ENCODE results near the gene PTPRT. TPM values are rescaled to one million over a fixed set of nuclear protein-coding genes. Genes with fewer than 3 reads are reported as not detected.

The PTPRT gene
- total and polyA plus RNA-seq, 10 of the 15 experiments (the other 5 are each of a cell fraction or from before 2014, with no cell fraction given) = not detected

DNA sequence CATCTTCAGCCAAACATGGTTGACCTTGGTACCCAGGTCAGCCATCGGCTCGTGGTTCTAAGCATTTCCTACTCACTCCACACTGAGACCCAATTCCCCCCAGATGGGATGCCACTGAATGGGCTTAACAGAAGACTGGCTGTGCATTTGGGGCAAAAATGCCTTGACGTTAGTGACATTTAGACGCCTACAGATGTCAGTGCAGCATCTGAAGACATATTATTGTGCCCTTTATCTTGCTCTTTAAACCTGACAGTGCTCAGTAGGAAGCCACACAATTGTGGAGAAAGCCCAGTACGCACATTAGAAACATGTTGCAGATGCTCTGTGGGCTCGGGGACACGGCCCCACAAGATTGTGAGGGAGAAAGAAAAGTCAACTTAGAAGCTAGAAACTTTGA is 414.7 kb downstream of the PTPRT start:
- DNase-seq (ENCODE audit: low read depth, low spot score) (no peak), FAIRE-seq (no peak), ATAC-seq (no peak)
- H3K27me3 ChIP-seq (replicated peaks in 1 of 2; ENCODE audit: control insufficient read depth in 2 of 2, insufficient read depth in 2 of 2, low read length in 1 of 2) = no peaks in the 10 kb centered on the region
- H3K4me3 ChIP-seq = no peak overlapping the region
- SMC1A ChIA-PET (ENCODE audit: uncharacterized antibody, unreplicated experiment) = no interaction called here
- no peaks in the 10 kb centered on the region for H3K79me2 ChIP-seq (ENCODE audit: control insufficient read depth, insufficient read depth, low read length)
- H4K20me1 ChIP-seq (ENCODE audit: control insufficient read depth, insufficient read depth) = no peaks in the 10 kb centered on the region
- intact Hi-C loops (cut with micrococcal nuclease; ENCODE audit: unreplicated experiment) = no loop called here
- H3K27ac ChIP-seq (ENCODE audit: control insufficient read depth, insufficient read depth) = no peak overlapping the region
- RAD21 ChIA-PET (ENCODE audit: unreplicated experiment) = no interaction called here
- no peak overlapping the region for H2AFZ ChIP-seq (ENCODE audit: control insufficient read depth, low read depth, low read length)
- H3K9me3 ChIP-seq (replicated peaks; ENCODE audit: control insufficient read depth, insufficient read depth, low read length) = no peaks in the 10 kb centered on the region
- in situ Hi-C loops (cut with MboI) = no loop called here
- POLR2A ChIA-PET = no interaction called here
- no peak overlapping the region for H3K4me2 ChIP-seq (ENCODE audit: control insufficient read depth, insufficient read depth)
- no peaks in the 10 kb centered on the region for H3K36me3 ChIP-seq (ENCODE audit: control insufficient read depth in 2 of 2, insufficient read depth in 2 of 2, low read length in 1 of 2)
- CTCF ChIA-PET = no interaction called here
- H3K9ac ChIP-seq (ENCODE audit: control insufficient read depth, insufficient read depth, low read length) = no peak overlapping the region
- WGBS (ENCODE audit: insufficient coverage, insufficient replicate concordance, low lambda C conversion rate, missing lambda C conversion rate) = 15% methylated on average over 7 of the region's 7 CpGs
- TF ChIP-seq IKZF2 (IDR thresholded peaks at IDR 0.05) (no peak), MYB (IDR thresholded peaks at IDR 0.05; ENCODE audit: borderline replicate concordance, low read depth, low read length) (no peak), SUPT20H (IDR thresholded peaks at IDR 0.05; ENCODE audit: borderline replicate concordance, control insufficient read depth, low read depth, low read length) (no peak), NRF1 (conservative IDR thresholded peaks at IDR 0.05; ENCODE audit: low read depth, low read length) (no peak), TCF12 (IDR thresholded peaks at IDR 0.05; ENCODE audit: low read depth, low read length) (no peak), JUND (IDR thresholded peaks at IDR 0.05; ENCODE audit: low read depth, low read length) (no peak), CHD4 (IDR thresholded peaks at IDR 0.05) (no peak), TCF3 (IDR thresholded peaks at IDR 0.05; ENCODE audit: borderline replicate concordance, insufficient read depth, low read depth, low read length) (no peak), SIX5 (IDR thresholded peaks at IDR 0.05; ENCODE audit: low read depth, low read length, severe bottlenecking) (no peak), YBX1 (IDR thresholded peaks at IDR 0.05) (no peak), ZNF622 (IDR thresholded peaks at IDR 0.05) (no peak), CREM (IDR thresholded peaks at IDR 0.05; ENCODE audit: low read depth) (no peak)
- TF ChIP-seq, protein P1, sequence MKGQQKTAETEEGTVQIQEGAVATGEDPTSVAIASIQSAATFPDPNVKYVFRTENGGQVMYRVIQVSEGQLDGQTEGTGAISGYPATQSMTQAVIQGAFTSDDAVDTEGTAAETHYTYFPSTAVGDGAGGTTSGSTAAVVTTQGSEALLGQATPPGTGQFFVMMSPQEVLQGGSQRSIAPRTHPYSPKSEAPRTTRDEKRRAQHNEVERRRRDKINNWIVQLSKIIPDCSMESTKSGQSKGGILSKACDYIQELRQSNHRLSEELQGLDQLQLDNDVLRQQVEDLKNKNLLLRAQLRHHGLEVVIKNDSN (IDR thresholded peaks at IDR 0.05; ENCODE audit: borderline replicate concordance, extremely low read length, insufficient read depth, low read depth, low read length) = no peak
- TF ChIP-seq, protein P2, sequence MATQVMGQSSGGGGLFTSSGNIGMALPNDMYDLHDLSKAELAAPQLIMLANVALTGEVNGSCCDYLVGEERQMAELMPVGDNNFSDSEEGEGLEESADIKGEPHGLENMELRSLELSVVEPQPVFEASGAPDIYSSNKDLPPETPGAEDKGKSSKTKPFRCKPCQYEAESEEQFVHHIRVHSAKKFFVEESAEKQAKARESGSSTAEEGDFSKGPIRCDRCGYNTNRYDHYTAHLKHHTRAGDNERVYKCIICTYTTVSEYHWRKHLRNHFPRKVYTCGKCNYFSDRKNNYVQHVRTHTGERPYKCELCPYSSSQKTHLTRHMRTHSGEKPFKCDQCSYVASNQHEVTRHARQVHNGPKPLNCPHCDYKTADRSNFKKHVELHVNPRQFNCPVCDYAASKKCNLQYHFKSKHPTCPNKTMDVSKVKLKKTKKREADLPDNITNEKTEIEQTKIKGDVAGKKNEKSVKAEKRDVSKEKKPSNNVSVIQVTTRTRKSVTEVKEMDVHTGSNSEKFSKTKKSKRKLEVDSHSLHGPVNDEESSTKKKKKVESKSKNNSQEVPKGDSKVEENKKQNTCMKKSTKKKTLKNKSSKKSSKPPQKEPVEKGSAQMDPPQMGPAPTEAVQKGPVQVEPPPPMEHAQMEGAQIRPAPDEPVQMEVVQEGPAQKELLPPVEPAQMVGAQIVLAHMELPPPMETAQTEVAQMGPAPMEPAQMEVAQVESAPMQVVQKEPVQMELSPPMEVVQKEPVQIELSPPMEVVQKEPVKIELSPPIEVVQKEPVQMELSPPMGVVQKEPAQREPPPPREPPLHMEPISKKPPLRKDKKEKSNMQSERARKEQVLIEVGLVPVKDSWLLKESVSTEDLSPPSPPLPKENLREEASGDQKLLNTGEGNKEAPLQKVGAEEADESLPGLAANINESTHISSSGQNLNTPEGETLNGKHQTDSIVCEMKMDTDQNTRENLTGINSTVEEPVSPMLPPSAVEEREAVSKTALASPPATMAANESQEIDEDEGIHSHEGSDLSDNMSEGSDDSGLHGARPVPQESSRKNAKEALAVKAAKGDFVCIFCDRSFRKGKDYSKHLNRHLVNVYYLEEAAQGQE (IDR thresholded peaks at IDR 0.05; ENCODE audit: low read depth, low read length) = no peak
- TF ChIP-seq, protein P3, sequence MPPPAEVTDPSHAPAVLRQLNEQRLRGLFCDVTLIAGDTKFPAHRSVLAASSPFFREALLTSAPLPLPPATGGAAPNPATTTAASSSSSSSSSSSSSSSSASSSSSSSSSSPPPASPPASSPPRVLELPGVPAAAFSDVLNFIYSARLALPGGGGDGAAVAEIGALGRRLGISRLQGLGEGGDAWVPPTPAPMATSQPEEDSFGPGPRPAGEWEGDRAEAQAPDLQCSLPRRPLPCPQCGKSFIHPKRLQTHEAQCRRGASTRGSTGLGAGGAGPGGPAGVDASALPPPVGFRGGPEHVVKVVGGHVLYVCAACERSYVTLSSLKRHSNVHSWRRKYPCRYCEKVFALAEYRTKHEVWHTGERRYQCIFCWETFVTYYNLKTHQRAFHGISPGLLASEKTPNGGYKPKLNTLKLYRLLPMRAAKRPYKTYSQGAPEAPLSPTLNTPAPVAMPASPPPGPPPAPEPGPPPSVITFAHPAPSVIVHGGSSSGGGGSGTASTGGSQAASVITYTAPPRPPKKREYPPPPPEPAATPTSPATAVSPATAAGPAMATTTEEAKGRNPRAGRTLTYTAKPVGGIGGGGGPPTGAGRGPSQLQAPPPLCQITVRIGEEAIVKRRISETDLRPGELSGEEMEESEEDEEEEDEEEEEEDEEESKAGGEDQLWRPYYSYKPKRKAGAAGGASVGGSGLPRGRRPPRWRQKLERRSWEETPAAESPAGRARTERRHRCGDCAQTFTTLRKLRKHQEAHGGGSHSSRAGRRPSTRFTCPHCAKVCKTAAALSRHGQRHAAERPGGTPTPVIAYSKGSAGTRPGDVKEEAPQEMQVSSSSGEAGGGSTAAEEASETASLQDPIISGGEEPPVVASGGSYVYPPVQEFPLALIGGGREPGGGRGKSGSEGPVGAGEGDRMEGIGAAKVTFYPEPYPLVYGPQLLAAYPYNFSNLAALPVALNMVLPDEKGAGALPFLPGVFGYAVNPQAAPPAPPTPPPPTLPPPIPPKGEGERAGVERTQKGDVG (CRISPR knock-in tag; IDR thresholded peaks at IDR 0.05) = no peak
- TF ChIP-seq, protein P4, sequence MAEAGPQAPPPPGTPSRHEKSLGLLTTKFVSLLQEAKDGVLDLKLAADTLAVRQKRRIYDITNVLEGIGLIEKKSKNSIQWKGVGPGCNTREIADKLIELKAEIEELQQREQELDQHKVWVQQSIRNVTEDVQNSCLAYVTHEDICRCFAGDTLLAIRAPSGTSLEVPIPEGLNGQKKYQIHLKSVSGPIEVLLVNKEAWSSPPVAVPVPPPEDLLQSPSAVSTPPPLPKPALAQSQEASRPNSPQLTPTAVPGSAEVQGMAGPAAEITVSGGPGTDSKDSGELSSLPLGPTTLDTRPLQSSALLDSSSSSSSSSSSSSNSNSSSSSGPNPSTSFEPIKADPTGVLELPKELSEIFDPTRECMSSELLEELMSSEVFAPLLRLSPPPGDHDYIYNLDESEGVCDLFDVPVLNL (IDR thresholded peaks at IDR 0.05; ENCODE audit: low read depth, low read length) = no peak
- BruUV-seq (replicated peaks) = no TSS peak
- H3K4me1 ChIP-seq (ENCODE audit: control insufficient read depth, insufficient read depth, low read length) = no peaks in the 10 kb centered on the region
